RPMI7951 (cell line): Measurements from ENCODE around the gene ARFRP1. TPM values are rescaled to one million over a fixed set of nuclear protein-coding genes. Genes with fewer than 3 reads are reported as not detected.
A peak's percentile ranks its signal among the peaks of the same experiment; 100 is the strongest.

ENCODE experiments used
- DNase-seq: peaks from one replicate; pipeline ENCODE4 v3.0.0-alpha.2; 2012; ENCODE audit warnings: low read depth
- total RNA-seq: library from RNA; depleted of rRNA; stranded (reverse); fragments of >200 nt; shearing (Covaris generic); gene quantifications from 2 replicates; pipeline ENCODE4 v1.2.3, GENCODE V29; 2014

The ARFRP1 gene
- total RNA-seq, 1 experiment from 2014 or later = 38.8 TPM

DNA sequence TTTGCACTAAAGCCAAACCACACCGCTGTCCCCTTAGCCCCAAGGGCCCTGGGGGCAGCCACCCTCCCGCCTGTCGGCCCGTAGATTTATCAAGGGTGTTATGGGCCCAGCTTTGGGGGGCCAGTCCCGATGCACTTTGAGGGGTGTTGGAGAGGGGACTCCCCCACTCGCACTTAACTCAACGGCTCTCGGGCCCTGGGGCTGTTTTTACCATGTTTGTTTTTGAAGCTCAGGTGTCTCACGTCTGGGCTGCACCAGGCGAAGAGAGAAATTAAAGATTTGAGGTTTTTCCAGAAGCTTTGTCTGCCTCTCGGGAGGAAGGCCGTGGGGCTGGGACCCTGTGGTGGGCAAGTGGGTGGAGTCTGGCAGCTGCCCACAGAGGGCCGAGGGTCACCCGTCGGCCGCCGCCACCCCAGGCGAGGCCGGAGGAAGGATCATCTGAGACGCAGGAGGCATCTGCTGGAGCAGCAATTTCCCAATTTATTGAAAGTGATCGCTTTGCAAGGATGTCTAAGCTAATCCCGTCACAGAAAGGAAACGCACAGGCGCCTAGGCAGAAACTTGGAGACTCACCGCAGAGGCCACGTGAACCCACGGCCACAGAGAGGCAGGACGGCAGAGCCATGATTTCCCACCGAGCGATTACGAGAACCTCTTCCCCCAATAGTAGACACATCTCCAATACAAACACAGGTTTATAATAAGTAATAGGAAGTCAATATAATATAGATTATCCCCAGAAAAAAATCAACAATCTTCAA lies 35.6 kb upstream of the ARFRP1 start:
- DNase-seq = no peak

DNA sequence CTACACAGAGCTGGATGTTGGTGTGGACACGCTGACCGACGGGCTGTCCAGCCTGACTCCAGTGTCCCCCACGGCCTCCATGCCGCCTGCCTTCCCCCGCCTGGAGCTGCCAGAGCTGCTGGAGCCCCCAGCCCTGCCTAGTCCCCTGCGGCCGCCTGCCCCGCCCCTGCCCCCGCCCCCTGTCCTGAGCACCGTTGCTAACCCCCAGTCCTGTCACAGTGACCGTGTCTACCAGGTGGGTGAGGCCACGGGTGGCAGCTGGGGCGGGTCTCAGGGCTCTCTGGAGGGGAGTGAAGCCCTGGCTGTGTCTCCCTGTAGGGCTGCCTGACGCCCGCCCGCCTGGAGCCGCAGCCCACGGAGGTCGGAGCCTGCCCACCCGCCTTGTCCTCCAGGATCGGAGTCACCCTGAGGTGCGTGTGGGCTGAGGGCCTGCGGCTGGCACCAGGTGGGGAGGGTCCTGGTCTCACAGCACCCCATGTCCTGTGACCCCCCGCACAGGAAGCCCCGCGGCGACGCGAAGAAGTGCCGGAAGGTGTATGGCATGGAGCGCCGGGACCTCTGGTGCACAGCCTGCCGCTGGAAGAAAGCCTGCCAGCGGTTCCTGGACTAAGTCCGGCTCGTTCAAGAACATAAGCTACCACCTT lies 34.7 kb upstream of the ARFRP1 start:
- no peak for DNase-seq

DNA sequence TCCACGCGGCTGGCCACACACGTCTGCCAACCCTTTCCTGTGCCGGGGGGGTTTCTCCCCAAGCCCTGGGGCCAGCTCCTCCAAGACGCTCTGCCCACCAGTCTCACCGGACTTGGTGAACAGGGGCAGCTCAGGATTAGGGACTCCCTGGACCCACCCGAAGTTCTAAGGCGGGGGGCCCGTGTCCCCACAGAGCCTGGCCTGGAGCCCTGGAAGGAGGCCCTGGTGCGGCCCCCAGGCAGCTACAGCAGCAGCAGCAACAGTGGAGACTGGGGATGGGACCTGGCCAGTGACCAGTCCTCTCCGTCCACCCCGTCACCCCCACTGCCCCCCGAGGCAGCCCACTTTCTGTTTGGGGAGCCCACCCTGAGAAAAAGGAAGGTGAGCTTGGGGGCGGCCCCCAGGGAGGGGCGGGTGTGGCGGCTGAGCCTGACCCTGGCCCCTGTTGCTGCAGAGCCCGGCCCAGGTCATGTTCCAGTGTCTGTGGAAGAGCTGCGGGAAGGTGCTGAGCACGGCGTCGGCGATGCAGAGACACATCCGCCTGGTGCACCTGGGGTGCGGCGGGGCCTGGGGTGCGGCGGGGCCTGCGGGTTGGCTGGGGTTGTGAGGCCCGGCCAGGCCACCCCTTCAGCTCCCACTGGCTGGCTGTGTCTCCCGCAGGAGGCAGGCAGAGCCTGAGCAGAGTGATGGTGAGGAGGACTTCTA lies 34.1 kb upstream of the ARFRP1 start:
- no peak for DNase-seq

DNA sequence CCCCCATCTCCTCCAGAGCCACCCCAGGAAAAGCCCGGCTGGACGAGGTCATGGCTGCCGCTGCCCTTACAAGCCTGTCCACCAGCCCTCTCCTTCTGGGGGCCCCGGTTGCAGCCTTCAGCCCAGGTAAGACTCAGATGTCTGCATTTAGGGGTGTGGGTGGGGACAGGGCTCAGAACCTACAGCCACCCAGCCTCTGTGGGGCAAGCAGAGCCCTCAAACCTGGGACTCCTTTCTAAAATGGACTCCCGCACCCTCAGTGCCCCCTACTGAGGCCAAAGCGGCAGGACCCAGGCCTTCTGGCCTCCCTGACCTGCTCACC lies 33.5 kb upstream of the ARFRP1 start:
- no peak for DNase-seq

GRCh38 chr20:63740627-63741353 lies 33.0 kb upstream of the ARFRP1 start:
- peak; percentile 94 for DNase-seq

GRCh38 chr20:63740070-63740626 lies 32.4 kb upstream of the ARFRP1 start:
- peak; percentile 45 for DNase-seq

DNA sequence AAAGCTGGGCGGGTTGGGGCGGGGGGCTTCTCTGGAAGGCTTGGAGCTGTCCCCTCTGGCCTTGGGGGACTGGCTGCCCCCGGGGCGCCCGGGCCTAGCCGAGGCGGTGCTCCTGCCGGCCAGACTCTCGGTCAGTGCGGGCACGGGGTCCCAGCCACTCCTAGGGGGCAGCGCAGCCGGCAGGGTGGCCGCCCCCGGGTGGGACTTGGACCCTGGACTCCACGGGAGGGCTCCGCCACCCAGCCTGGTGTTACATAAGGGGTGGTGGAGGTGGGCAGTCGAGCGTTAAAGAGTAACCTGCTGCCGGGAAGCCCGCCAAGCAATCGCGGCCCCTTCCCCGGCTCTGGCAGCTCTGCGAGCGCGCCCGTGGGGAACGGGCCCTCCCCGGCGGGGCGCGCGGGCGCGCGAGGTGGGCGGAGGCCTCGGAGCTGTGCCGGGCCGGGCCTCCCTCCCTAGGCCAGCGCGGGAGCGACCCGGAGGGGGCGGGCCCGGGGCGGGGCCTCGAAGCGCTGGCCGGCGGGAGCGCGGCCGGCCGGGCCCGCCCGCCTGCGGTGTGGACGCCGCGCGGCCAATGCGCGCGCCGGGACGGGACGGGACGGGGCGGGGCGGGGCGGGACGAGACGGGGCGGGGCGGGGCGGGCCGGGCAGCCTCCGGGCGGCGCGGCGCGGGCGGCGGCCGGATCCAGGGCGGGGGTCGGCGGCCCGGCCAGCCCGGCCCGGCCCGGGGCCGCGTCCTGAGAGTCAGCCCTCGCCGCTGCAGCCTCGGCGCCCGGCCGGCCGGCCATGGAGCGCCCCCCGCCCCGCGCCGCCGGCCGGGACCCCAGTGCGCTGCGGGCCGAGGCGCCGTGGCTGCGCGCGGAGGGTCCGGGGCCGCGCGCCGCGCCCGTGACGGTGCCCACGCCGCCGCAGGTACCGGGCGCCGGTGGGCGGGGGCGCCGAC lies 31.6 kb upstream of the ARFRP1 start, which contains the start of gene SLC2A4RG:
TSS of gene SLC2A4RG (plus strand) at position 647 of the 940 bp plus-strand sequence. CDS start at position 784, 137 bp downstream.
- DNase-seq = peak; percentile 83

- peak; percentile 29 for DNase-seq
Observed at GRCh38 chr20:63738687-63739129, 30.9 kb upstream of the ARFRP1 start.

DNA sequence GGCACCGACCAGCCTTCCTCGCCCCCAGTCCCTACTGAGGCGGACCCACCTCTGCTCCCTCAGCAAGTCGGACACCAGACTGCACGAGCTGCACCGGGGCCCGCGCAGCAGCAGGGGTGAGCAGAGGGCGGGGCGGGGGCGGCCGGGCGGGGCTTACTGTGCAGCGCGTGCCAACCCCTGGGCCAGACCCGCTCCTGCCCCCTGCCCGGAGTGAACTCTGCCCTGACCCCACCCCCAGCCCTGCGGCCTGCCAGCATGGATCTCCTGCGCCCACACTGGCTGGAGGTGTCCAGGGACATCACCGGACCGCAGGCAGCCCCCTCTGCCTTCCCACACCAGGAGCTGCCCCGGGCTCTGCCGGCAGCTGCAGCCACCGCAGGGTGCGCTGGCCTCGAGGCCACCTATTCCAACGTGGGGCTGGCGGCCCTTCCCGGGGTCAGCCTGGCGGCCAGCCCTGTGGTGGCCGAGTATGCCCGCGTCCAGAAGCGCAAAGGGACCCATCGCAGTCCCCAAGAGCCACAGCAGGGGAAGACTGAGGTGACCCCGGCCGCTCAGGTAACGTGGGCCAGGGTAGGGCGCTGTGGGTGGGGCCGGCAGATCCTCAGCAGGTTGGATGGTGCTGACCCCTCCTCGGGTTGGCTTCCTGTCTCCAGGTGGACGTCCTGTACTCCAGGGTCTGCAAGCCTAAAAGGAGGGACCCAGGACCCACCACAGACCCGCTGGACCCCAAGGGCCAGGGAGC lies 30.3 kb upstream of the ARFRP1 start:
- DNase-seq = no peak

- no peak for DNase-seq
Observed at GRCh38 chr20:63737695-63737944, 29.8 kb upstream of the ARFRP1 start.

GRCh38 chr20:63736893-63737694 lies 29.3 kb upstream of the ARFRP1 start:
- no peak for DNase-seq

DNA sequence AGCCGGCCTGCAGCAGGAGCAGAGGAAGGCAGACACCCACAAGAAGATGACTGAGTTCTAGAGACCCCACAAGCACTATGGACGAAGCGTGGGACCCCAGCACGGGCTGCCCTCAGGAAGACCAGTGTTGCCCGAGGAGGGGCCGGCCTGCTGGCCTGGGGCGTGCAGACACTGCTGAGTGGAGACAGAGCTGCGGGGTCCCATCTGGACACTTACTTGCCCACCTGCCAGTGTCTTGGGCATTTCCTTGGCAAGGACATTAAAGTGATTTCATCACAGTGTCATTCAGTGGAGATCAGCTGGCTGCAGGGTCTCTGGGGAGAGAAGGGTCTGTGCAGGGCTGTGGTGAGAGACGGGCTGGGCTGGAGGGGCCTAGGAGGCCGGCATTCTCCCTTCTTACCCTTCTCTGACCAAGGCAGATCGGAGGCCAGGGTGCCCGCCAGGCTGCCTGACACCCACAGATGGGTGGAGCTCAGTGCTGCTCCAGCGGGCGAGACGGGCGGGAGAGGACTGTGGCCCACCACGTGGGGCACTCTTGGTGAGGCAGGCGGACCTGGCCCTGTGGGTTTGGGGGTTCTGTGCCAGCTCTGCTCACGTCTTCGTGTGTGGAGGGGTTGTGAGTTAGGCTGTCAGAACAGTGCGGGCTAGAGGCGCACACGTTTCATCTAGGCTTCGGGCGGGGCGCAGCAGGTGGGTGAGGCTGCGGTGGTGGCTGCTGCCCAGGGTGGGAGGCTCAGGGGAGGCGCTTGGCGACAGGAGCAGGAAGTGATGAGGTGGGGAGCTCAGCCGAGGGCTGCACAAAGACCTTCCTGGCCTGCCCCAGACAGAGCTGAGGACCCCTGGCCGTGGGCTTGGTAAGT lies 28.3 kb upstream of the ARFRP1 start, which contains the start of gene LIME1:
TSS of gene LIME1 (plus strand) at position 806 of the 860 bp plus-strand sequence. CDS start 886 bp downstream, outside the sequence.
- no peak for DNase-seq

DNA sequence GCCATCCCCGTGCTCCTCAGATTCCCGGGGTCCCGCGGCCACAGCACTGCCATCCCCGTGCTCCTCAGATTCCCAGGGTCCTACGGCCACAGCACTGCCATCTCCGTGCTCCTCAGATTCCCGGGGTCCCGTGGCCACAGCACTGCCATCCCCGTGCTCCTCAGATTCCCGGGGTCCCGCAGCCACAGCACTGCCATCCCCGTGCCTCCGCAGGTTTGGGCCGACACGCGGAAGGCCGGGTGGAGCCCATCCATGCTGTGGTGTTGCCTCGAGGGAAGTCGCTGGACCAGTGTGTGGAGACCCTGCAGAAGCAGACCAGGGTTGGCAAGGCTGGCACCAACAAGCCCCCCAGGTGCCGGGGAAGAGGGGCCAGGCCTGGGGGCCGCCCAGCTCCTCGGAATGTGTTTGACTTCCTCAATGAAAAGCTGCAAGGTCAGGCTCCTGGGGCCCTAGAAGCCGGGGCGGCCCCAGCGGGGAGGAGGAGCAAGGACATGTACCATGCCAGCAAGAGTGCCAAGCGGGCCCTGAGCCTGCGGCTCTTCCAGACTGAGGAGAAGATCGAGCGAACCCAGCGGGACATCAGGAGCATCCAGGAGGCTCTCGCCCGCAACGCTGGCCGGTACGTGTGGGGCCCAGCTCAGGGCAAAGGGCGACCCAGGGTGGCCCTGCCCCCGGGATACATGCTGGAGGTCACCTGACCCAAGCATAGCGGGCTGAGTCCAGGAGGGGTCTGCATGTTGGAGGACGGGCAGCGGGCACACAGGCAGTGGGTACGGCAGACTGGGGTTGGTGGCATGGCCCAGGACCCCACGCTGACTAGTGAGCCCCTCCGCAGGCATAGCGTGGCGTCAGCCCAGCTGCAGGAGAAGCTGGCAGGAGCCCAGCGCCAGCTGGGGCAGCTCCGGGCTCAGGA lies 27.4 kb upstream of the ARFRP1 start:
- DNase-seq = no peak

- no peak for DNase-seq
Observed at GRCh38 chr20:63734111-63734945, 26.6 kb upstream of the ARFRP1 start.

DNA sequence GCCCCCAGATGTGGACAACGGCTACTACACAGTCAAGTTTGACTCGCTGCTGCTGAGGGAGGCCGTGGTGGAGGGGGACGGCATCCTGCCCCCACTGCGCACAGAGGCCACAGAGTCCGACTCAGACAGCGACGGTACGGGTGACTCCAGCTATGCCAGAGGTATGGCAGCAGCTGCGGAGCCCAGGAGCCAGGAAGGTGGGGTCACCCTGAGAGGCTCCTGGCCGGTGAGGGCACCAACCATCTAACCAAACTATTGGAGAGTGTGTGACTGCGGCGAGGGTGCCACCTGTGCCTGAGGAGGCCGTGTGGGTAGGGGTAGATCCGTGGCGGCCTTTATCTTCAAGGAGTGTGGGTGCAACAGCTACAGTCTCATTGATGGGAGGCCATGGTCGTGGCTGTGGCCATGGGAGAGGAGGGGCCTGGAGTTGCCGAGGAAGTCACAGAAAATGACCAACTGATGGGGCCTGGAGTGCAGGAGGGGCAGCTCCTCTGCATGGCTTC lies 25.9 kb upstream of the ARFRP1 start:
- DNase-seq = no peak

GRCh38 chr20:63733117-63733516 lies 25.3 kb upstream of the ARFRP1 start:
- DNase-seq = no peak
